Stimulated activated naive CD8-positive, alpha-beta T cell treated with anti-CD3 and anti-CD28 coated beads, Interleukin-15, Interleukin-2, amounts not matched to agents 100 U/mL and 50 U/mL, for 24 hours (primary cell): ENCODE data around the gene PLAU.
"Not testable (repeated sequence)": the region's sequence is repeated elsewhere in the genome, so short reads cannot be mapped to it uniquely, and the experiment has no call there.

Source experiments
- ATAC-seq: fragments of 150-1000 bp; cut with Tn5 transposase; one replicate; pipeline ENCODE4 v1.10.0; 2021
- DNase-seq: peaks from one replicate; pipeline ENCODE4 v3.0.0; 2021

PLAU gene

GRCh38 chr10:73898730-73899410 is 12.1 kb upstream of the PLAU start:
- no peak for DNase-seq
- no peak for ATAC-seq

- no peak for ATAC-seq
- DNase-seq, result no peak
Measured at GRCh38 chr10:73899423-73899822, 11.5 kb upstream of the PLAU start.

- no peak for ATAC-seq
- DNase-seq, result no peak
Measured at GRCh38 chr10:73900064-73900463, 10.9 kb upstream of the PLAU start.

- ATAC-seq (no peak), DNase-seq (no peak)
Measured at GRCh38 chr10:73901261-73901660, 9.7 kb upstream of the PLAU start.

GRCh38 chr10:73902351-73902750 is 8.6 kb upstream of the PLAU start:
- ATAC-seq (no peak), DNase-seq (no peak)

- ATAC-seq (no peak), DNase-seq (no peak)
Measured at GRCh38 chr10:73905256-73906020, 5.5 kb upstream of the PLAU start.

- no peak for ATAC-seq
Measured at GRCh38 chr10:73906524-73907447, 4.1 kb upstream of the PLAU start.

GRCh38 chr10:73907841-73908517 is 3.0 kb upstream of the PLAU start:
- no peak for ATAC-seq
- no peak for DNase-seq

More at GRCh38 chr10:73906524-73907447, 4.1 kb upstream of the PLAU start:
- DNase-seq, result no peak

GRCh38 chr10:73908853-73909539 is 1.9 kb upstream of the PLAU start:
- DNase-seq (peak; percentile 62), ATAC-seq (peak; percentile 77)

GRCh38 chr10:73909540-73910115 is 1.3 kb upstream of the PLAU start:
- DNase-seq, result no peak
- no peak for ATAC-seq

GRCh38 chr10:73910401-73910763 is 550 bp upstream of the PLAU start:
- DNase-seq, result peak; percentile 22
- ATAC-seq, result no peak

GRCh38 chr10:73911553-73912004 is 647 bp downstream of the PLAU start:
- ATAC-seq (no peak), DNase-seq (no peak)

- DNase-seq, result no peak
- no peak for ATAC-seq
Measured at GRCh38 chr10:73914036-73914435, 3.1 kb downstream of the PLAU start.

GRCh38 chr10:73915206-73915851 is 4.4 kb downstream of the PLAU start:
- DNase-seq (no peak), ATAC-seq (no peak)

GRCh38 chr10:73916761-73917470 is 6.0 kb downstream of the PLAU start:
- DNase-seq (no peak), ATAC-seq (no peak)

- no peak for ATAC-seq
- no peak for DNase-seq
Measured at GRCh38 chr10:73917566-73918305, 6.8 kb downstream of the PLAU start.

- DNase-seq, ATAC-seq: not testable (repeated sequence)
Measured at GRCh38 chr10:73919481-73919880, 8.5 kb downstream of the PLAU start.

- no peak for ATAC-seq
- DNase-seq, result no peak
Measured at GRCh38 chr10:73920089-73920488, 9.2 kb downstream of the PLAU start.
